ENCODE data around the gene SPTBN1.
"Not testable (repeated sequence)": the region's sequence is repeated elsewhere in the genome, so short reads cannot be mapped to it uniquely, and the experiment has no call there.

Gene SPTBN1

DNA sequence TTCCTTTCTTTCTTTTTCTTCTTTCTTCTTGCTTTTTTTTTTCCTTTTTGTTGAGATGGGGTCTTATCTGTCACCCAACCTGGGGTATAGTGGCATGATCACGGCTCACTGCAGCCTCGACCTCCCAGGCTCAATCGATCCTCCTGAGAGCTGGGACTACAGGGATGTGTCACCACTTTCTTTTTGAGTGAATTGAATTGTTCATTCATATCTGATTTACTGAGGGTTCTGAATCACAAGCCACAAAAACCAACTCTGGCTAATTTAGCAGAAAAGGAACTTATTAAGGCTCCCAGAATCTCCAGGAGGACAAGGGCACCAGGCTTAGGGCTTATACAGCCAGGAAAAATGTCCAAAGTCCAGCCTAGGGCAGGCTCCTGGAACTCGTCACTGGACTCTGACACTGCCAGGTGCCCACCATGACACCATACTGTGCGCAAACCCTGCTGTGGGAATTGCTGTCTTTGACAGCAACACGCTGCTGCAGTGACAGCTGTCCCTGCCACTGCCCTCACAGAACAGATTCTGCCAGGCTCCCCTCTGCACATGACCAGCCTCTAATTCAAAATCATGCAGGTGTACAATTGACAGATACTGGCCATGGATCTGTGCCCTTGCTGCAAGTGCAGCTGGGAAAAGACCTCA is 224.4 kb downstream of the SPTBN1 start:
- H3K36me3 ChIP-seq (ENCODE audit: control insufficient read depth, insufficient read depth, low read length) = no peaks in the 10 kb centered on the region
- no peak overlapping the region for H3K4me3 ChIP-seq (ENCODE audit: low read depth, low read length)
- no peak overlapping the region for H3K9ac ChIP-seq (ENCODE audit: low read length)
- H3K27me3 ChIP-seq (ENCODE audit: control insufficient read depth, insufficient read depth, low read length) = no peaks in the 10 kb centered on the region
- H3K4me1 ChIP-seq (ENCODE audit: control insufficient read depth, insufficient read depth, low read length) = no peaks in the 10 kb centered on the region
- H3K27ac ChIP-seq (ENCODE audit: low read depth, low read length) = no peak overlapping the region
- H3K9me3 ChIP-seq (ENCODE audit: control insufficient read depth, insufficient read depth, low read depth, low read length) = no peaks in the 10 kb centered on the region; the same call in 1 of the 2 replicates

DNA sequence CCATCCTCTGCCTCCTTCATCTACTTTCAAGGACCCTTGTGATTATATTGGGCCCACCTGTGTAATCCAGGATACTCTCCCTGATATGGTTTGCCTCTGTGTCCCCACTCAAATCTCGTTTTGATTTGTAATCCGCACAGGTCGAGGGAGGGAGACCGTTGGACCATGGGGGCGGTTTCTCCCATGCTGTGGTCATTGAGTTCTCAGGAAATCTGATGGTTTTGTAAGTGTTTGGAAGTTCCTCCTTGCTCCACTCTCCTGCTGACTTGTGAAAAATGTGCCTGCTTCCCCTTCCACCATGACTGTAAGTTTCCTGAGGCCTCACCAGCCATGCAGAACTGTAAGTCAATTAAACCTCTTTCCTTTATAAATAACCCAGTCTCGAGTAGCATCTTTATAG is 225.3 kb downstream of the SPTBN1 start:
- Histone ChIP-seq H3K9me3 (ENCODE audit: control insufficient read depth, insufficient read depth, low read depth, low read length) (no peaks in the 10 kb centered on the region; the same call in 1 of the 2 replicates), H3K27ac (ENCODE audit: low read depth, low read length) (no peak overlapping the region), H3K9ac (ENCODE audit: low read length) (no peak overlapping the region), H3K36me3 (ENCODE audit: control insufficient read depth, insufficient read depth, low read length) (no peaks in the 10 kb centered on the region), H3K27me3 (ENCODE audit: control insufficient read depth, insufficient read depth, low read length) (no peaks in the 10 kb centered on the region), H3K4me1 (ENCODE audit: control insufficient read depth, insufficient read depth, low read length) (no peaks in the 10 kb centered on the region), H3K4me3 (ENCODE audit: low read depth, low read length) (no peak overlapping the region)

DNA sequence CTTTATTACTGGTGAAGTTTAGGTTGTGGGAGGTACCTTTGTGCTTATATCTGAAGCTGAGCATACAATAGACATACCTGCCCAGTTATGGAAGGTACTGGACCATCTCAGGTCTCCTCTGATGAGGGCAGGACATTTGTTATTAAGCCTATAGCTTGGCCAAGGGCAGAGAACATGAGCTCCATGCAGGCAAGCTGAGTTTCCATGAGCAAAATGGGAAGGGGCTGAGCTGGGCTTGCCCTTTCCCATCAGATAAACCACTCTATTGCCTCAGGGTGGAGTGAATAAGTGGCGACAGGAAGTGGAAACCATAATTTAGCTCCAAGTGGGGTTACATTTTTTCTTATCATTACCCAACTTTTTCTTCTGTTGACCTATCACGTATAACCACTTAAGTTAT is 227.5 kb downstream of the SPTBN1 start:
- H3K36me3 ChIP-seq (ENCODE audit: control insufficient read depth, insufficient read depth, low read length) = no peaks in the 10 kb centered on the region
- no peak overlapping the region for H3K27ac ChIP-seq (ENCODE audit: low read depth, low read length)
- no peak overlapping the region for H3K4me3 ChIP-seq (ENCODE audit: low read depth, low read length)
- no peaks in the 10 kb centered on the region for H3K4me1 ChIP-seq (ENCODE audit: control insufficient read depth, insufficient read depth, low read length)
- no peaks in the 10 kb centered on the region; the same call in 1 of the 2 replicates for H3K9me3 ChIP-seq (ENCODE audit: control insufficient read depth, insufficient read depth, low read depth, low read length)
- H3K9ac ChIP-seq (ENCODE audit: low read length) = no peak overlapping the region
- H3K27me3 ChIP-seq (ENCODE audit: control insufficient read depth, insufficient read depth, low read length) = no peaks in the 10 kb centered on the region

DNA sequence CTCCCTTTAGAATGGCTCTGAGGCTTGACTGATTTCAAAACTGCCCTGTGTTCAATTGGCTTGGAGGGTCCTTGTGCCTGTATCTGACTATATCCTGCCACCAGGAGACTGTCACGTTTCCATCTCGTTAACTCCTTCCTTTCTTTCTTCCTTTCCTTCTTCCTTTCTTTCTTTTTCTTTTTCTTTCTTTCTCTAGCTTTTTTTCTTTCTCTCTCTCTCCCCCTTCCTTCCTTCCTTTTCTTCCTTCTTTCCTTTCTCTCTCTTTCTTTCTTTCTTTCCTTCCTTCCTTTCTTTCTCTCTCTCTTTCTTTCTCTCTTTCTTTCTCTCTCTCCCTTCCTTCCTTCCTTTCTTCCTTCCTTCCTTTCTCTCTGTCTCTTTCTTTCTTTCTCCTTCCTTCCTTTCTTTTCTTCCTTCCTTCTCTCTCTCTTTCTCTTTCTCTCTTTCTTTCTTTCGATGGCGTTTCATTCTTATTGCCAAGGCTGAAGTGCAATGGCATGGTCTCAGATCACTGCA is 229.2 kb downstream of the SPTBN1 start:
- H3K9me3 ChIP-seq (ENCODE audit: control insufficient read depth, insufficient read depth, low read depth, low read length) = no peaks in the 10 kb centered on the region; the same call in 1 of the 2 replicates
- H3K4me1 ChIP-seq (ENCODE audit: control insufficient read depth, insufficient read depth, low read length) = no peaks in the 10 kb centered on the region
- no peak overlapping the region for H3K27ac ChIP-seq (ENCODE audit: low read depth, low read length)
- no peak overlapping the region for H3K9ac ChIP-seq (ENCODE audit: low read length)
- H3K4me3 ChIP-seq (ENCODE audit: low read depth, low read length) = no peak overlapping the region
- H3K27me3 ChIP-seq (ENCODE audit: control insufficient read depth, insufficient read depth, low read length) = no peaks in the 10 kb centered on the region
- H3K36me3 ChIP-seq (ENCODE audit: control insufficient read depth, insufficient read depth, low read length) = no peaks in the 10 kb centered on the region

DNA sequence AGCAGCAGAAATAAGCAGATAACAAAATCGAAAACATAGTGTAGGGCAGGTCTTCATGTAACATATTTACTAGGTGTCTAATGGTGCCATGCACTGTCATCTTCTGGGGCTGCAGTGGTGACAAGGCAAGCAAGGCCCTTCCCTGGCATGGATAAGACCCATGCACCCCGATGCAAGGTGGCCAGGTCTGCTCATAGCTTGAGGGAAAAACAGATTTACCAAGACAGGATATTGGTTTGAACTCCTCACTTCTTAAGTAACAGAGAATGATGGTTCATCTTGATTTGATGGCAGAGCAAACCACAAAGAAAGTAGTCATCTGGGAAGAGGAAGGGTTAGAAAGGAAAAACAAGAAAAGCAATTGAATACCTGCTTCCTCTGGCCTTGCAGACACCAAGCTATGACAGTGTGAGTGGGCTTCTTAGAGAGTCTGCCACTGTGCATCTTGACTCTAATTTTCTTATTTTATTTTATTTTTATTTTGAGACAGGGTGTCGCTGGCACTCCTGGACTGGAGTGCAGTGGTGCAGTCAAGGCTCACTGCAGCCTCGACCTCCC is 231.5 kb downstream of the SPTBN1 start:
- Histone ChIP-seq H3K27ac (ENCODE audit: low read depth, low read length) (no peak overlapping the region), H3K36me3 (ENCODE audit: control insufficient read depth, insufficient read depth, low read length) (no peaks in the 10 kb centered on the region), H3K27me3 (ENCODE audit: control insufficient read depth, insufficient read depth, low read length) (no peaks in the 10 kb centered on the region), H3K9ac (ENCODE audit: low read length) (no peak overlapping the region), H3K9me3 (ENCODE audit: control insufficient read depth, insufficient read depth, low read depth, low read length) (no peaks in the 10 kb centered on the region), H3K4me3 (ENCODE audit: low read depth, low read length) (no peak overlapping the region), H3K4me1 (ENCODE audit: control insufficient read depth, insufficient read depth, low read length) (no peaks in the 10 kb centered on the region)

DNA sequence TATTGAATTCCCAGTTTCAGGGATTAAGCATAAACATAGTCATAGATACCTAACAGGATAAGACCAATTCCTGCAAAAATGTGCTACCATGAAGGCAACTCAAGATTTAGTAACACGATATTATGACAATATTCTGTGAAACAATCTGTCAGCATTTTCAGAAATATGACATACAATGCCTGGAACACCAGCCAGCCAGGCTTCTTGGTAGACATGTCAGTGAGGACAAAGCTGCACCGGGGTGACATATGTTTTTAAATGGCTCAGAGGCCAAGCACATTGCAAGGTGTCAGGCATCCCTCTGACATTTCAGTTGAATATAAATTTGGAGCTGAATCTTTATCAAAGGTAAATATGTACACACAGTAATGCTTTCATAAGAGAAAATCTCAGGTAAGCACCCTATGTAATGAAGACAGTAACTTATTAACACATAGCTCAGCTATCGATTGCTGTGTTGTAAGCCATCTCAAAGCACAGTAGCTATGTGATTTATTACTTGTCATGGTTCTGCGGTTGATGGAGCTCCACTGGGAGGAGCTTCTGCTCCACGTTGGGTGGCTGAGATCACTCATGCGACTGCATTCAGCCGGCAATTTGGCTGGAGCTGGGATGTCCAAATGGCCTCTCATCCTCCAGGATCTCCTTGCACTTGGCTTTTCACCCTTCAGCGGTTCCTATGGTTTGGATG is 235.5 kb downstream of the SPTBN1 start:
- no peak overlapping the region for H3K27ac ChIP-seq (ENCODE audit: low read depth, low read length)
- H3K4me3 ChIP-seq (ENCODE audit: low read depth, low read length) = no peak overlapping the region
- H3K36me3 ChIP-seq (ENCODE audit: control insufficient read depth, insufficient read depth, low read length) = no peaks in the 10 kb centered on the region
- no peak overlapping the region for H3K9ac ChIP-seq (ENCODE audit: low read length)
- no peaks in the 10 kb centered on the region for H3K27me3 ChIP-seq (ENCODE audit: control insufficient read depth, insufficient read depth, low read length)
- H3K9me3 ChIP-seq (ENCODE audit: control insufficient read depth, insufficient read depth, low read depth, low read length) = no peaks in the 10 kb centered on the region
- no peaks in the 10 kb centered on the region for H3K4me1 ChIP-seq (ENCODE audit: control insufficient read depth, insufficient read depth, low read length)

DNA sequence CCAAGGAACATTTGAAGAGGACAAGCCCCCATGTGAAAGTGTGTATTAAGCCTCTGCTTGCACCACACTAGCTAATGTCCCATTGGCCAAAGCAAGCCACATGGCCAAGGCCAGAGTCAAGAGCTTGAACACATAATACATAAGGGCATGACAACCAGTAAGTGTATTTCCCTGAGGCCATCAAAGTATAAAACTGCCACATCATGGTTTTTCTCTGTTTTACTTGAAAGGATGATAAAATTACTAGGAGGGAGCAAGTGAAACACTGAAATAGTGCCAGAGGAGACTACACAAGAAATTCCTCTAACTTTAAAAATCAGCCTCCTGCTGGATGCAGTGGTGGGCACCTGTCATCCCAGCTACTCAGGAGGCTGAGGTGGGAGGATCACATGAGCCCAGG is 236.4 kb downstream of the SPTBN1 start:
- H3K27me3 ChIP-seq (ENCODE audit: control insufficient read depth, insufficient read depth, low read length) = no peaks in the 10 kb centered on the region
- no peaks in the 10 kb centered on the region for H3K9me3 ChIP-seq (ENCODE audit: control insufficient read depth, insufficient read depth, low read depth, low read length)
- no peak overlapping the region for H3K4me3 ChIP-seq (ENCODE audit: low read depth, low read length)
- no peak overlapping the region for H3K9ac ChIP-seq (ENCODE audit: low read length)
- no peak overlapping the region for H3K27ac ChIP-seq (ENCODE audit: low read depth, low read length)
- no peaks in the 10 kb centered on the region for H3K4me1 ChIP-seq (ENCODE audit: control insufficient read depth, insufficient read depth, low read length)
- H3K36me3 ChIP-seq (ENCODE audit: control insufficient read depth, insufficient read depth, low read length) = no peaks in the 10 kb centered on the region

DNA sequence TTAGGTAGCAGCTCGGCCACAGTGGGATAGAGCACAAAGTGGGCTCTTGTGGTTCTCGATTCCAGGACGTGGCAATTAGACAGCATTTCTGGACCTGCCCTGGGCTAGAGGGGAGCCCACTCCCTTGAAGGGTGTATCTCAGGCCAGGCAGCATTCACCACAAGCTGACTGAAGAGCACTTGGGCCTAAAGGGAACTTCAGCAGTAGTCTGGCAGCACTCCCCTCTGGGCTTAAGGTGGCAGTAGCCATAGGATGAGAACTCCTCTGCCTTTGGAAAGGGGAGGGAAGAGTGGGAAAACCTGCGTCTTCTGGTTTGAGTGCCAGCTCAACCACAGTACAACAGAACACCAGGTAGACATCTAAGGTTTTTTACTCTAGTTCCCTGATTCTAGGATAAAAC is 239.3 kb downstream of the SPTBN1 start:
- H3K27me3 ChIP-seq (ENCODE audit: control insufficient read depth, insufficient read depth, low read length) = no peaks in the 10 kb centered on the region
- H3K4me1 ChIP-seq (ENCODE audit: control insufficient read depth, insufficient read depth, low read length) = no peaks in the 10 kb centered on the region
- no peak overlapping the region for H3K27ac ChIP-seq (ENCODE audit: low read depth, low read length)
- H3K36me3 ChIP-seq (ENCODE audit: control insufficient read depth, insufficient read depth, low read length) = no peaks in the 10 kb centered on the region
- H3K4me3 ChIP-seq (ENCODE audit: low read depth, low read length) = no peak overlapping the region
- H3K9me3 ChIP-seq (ENCODE audit: control insufficient read depth, insufficient read depth, low read depth, low read length) = peaks cover 7% of the 10 kb centered on the region; the same call in 1 of the 2 replicates
- H3K9ac ChIP-seq (ENCODE audit: low read length) = no peak overlapping the region

DNA sequence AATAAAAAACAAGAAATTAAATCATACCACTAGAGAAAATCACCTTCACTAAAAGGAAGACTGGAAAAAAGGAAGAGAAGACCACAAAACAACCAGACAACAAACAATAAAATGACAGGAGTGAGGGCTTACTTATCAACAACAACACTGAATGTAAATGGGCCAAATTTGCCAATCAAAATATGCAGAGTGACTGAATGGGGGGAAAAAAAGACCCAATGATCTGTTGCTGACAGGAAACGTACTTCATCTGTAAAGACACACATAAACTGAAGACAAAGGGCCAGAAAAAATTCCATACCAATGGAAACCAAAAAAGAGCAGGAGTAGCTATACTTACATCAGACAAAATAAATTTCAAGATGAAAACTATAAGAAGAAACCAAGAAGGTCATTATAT is 241.8 kb downstream of the SPTBN1 start:
- no peak overlapping the region for H3K4me3 ChIP-seq (ENCODE audit: low read depth, low read length)
- no peak overlapping the region for H3K9ac ChIP-seq (ENCODE audit: low read length)
- H3K4me1 ChIP-seq (ENCODE audit: control insufficient read depth, insufficient read depth, low read length) = no peaks in the 10 kb centered on the region
- H3K27ac ChIP-seq (ENCODE audit: low read depth, low read length) = no peak overlapping the region
- peaks cover 7% of the 10 kb centered on the region; the same call in 1 of the 2 replicates for H3K9me3 ChIP-seq (ENCODE audit: control insufficient read depth, insufficient read depth, low read depth, low read length)
- no peaks in the 10 kb centered on the region for H3K27me3 ChIP-seq (ENCODE audit: control insufficient read depth, insufficient read depth, low read length)
- H3K36me3 ChIP-seq (ENCODE audit: control insufficient read depth, insufficient read depth, low read length) = no peaks in the 10 kb centered on the region

DNA sequence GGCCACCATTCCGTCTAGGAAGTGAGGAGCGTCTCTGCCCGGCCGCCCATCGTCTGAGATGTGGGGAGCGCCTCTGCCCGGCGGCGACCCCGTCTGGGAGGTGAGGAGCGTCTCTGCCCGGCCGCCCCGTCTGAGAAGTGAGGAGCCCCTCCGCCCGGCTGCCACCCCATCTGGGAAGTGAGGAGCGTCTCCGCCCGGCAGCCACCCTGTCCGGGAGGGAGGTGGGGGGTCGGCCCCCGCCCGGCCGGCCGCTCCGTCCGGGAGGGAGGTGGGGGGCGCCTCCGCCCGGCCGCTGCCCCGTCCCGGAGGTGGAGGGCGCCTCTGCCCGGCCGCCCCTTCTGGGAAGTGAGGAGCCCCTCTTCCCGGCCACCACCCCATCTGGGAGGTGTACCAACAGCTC is 242.8 kb downstream of the SPTBN1 start:
- H3K27me3 ChIP-seq (ENCODE audit: control insufficient read depth, insufficient read depth, low read length); H3K27ac ChIP-seq (ENCODE audit: low read depth, low read length); H3K4me3 ChIP-seq (ENCODE audit: low read depth, low read length); H3K4me1 ChIP-seq (ENCODE audit: control insufficient read depth, insufficient read depth, low read length); H3K9ac ChIP-seq (ENCODE audit: low read length); H3K9me3 ChIP-seq (ENCODE audit: control insufficient read depth, insufficient read depth, low read depth, low read length); H3K36me3 ChIP-seq (ENCODE audit: control insufficient read depth, insufficient read depth, low read length): not testable (repeated sequence)

DNA sequence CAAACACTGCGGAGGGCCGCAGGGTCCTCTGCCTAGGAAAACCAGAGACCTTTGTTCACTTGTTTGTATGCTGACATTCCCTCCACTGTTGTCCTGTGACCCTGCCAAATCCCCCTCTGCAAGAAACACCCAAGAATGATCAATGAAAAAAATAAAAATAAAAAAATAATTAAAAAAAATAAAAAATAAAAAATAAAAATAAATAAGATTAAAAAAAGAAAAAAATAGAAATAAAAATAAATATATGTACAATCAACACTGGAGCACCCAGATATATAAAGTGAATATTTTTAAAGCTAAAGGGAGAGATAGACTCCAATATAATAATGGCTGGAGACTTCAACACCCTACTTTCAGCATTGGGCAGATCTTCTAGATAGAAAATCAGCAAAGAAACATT is 243.5 kb downstream of the SPTBN1 start:
- Histone ChIP-seq H3K27me3 (ENCODE audit: control insufficient read depth, insufficient read depth, low read length) (no peaks in the 10 kb centered on the region), H3K9me3 (ENCODE audit: control insufficient read depth, insufficient read depth, low read depth, low read length) (peaks cover 7% of the 10 kb centered on the region; the same call in 1 of the 2 replicates), H3K9ac (ENCODE audit: low read length) (no peak overlapping the region), H3K27ac (ENCODE audit: low read depth, low read length) (no peak overlapping the region), H3K4me1 (ENCODE audit: control insufficient read depth, insufficient read depth, low read length) (no peaks in the 10 kb centered on the region), H3K4me3 (ENCODE audit: low read depth, low read length) (no peak overlapping the region), H3K36me3 (ENCODE audit: control insufficient read depth, insufficient read depth, low read length) (no peaks in the 10 kb centered on the region)
